ENCODE measurements around the gene TMC1.

DNA sequence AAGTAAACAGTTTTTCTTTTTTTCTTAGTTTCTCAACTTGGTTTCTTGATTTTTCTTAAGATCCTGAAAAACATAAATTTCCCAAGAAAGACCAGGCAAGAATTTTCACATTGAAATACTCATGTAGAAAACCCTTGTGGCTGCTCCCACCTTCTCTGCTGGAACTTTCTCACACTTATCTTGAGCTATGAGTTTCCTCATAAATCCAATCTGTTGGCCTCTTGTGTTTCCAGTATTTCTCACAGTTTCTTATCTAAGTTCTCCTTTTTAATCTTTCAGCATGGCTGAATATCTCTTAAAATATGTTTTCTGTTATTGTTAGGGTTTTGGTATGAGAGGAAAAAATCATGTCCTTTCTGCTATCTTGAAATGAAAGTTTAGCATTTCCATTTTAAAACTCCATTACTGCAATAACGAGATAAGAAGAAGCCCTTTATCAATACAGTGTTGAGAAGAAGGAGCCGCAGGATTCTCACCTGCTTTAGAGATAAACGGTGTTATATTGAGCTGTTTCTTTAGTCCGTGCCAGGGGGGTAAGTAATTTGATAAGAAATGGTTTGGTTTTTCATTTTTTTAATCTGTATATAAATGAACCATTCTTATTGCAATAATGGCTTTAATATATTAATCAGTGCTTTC, 342.2 kb downstream of the TMC1 start:
- TF ChIP-seq POLR2A (IDR thresholded peaks at IDR 0.05): no peak
- no peak for TF ChIP-seq EP300 (IDR thresholded peaks at IDR 0.05; ENCODE audit: low read depth)

All from transverse colon (tissue), 1 donor.